Measurements from ENCODE around the gene PDZK1. TPM values are rescaled to one million over a fixed set of nuclear protein-coding genes. Genes with fewer than 3 reads are reported as not detected.

PDZK1 gene
- total RNA-seq (2021; fragmentation: NEBNext Ultra II Directional; extraction: Animal tissue kit (Norgen Biotek cat#: 25700)) (not detected in 2 replicates), polyA plus RNA-seq (2011; rRNA removed) (0.08 and 0.17 TPM in 2 replicates), polyA minus RNA-seq (2011; rRNA and poly(A)+ RNA removed) (0.32 TPM in 1 of 2 replicates, not detected in the other)
- polyA plus RNA-seq (2011; cell fraction: cytosol; rRNA removed): 0.36 TPM
- polyA plus RNA-seq (2011; cell fraction: nucleus; rRNA removed): not detected
- polyA plus RNA-seq (2012, experiment 1 of 2): 0.15 to 0.72 TPM (median 0.46 TPM) in 4 replicates
- polyA plus RNA-seq (2012, experiment 2 of 2): not detected
- 0.10 TPM for polyA plus RNA-seq (2013, experiment 1 of 2)
- polyA plus RNA-seq (2013, experiment 2 of 2): 0.18 TPM
- not detected for polyA minus RNA-seq (2011; cell fraction: cytosol; rRNA and poly(A)+ RNA removed)
- not detected for polyA minus RNA-seq (2011; cell fraction: nucleus; rRNA and poly(A)+ RNA removed)
- long read RNA-seq, experiment 1, partial matches to known transcripts: 0 of 1 reads
- long read RNA-seq, experiment 1, other reads (novel, unspliced or antisense): 1 of 1 reads
- long read RNA-seq, experiment 2, partial matches to known transcripts: 0 of 1 reads
- long read RNA-seq, experiment 2, other reads (novel, unspliced or antisense): 0 of 1 reads

DNA sequence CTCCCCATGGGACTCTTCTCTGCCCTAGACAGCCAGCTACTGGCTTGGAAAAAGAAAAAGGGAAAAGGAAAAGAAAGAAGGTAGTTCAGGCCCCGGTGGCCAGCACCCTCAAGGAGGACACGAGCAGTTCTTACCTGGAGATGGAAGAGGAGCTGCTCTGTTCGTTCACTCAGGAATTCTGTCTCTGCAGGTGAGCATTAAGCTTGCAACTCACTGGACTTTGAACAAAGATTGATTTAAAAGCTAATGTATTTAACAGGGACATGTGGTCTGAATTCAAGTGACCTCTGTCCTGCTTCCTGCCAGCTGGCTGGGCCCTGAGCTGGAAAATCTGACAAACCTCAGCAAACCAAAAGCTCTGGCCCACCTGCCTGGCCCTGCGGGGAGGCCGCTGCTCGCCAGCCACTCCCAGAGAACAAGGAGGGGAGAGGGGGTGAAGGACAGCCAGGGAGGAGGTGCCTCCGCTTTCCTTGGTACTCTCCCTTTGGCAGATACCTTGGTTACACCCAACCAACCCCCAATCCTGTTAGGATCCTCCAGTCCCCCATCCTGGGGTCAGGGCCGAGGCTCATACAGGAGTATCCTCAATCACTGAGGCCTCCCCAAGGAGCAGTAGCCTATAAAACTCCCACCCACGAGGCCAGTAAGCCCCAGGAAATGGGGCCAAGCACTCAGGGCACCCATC is at the start of gene PDZK1:
PDZK1 (minus strand) TSS at position 186 of the 685 bp plus-strand sequence. CDS start 19,347 bp downstream, outside the sequence.
- TF ChIP-seq NANOG (IDR thresholded peaks at IDR 0.05; ENCODE audit: insufficient read depth, low read depth, low read length, poor library complexity, severe bottlenecking) (no peak), FOSL1 (IDR thresholded peaks at IDR 0.05; ENCODE audit: insufficient read depth, low read depth, low read length) (no peak), RFX5 (IDR thresholded peaks at IDR 0.05; ENCODE audit: borderline replicate concordance, low read depth, low read length) (no peak), CHD2 (IDR thresholded peaks at IDR 0.05; ENCODE audit: low read length) (no peak), BCL11A (IDR thresholded peaks at IDR 0.05; ENCODE audit: low read depth in 2 of 2, low read length in 2 of 2) (no peak), POLR2A (IDR thresholded peaks at IDR 0.05; ENCODE audit: control extremely low read depth in 1 of 2, low read depth in 2 of 2, low read length in 2 of 2) (no peak), BRCA1 (IDR thresholded peaks at IDR 0.05; ENCODE audit: low read depth, low read length) (no peak)
- TF ChIP-seq, protein P1, sequence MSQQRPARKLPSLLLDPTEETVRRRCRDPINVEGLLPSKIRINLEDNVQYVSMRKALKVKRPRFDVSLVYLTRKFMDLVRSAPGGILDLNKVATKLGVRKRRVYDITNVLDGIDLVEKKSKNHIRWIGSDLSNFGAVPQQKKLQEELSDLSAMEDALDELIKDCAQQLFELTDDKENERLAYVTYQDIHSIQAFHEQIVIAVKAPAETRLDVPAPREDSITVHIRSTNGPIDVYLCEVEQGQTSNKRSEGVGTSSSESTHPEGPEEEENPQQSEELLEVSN (IDR thresholded peaks at IDR 0.05): no peak
- Histone ChIP-seq H3K4ac (replicated peaks; ENCODE audit: insufficient read length, low read depth, low read length) (no peak within 1 kb of the TSS), H4K5ac (ENCODE audit: insufficient read length, low read depth, low read length) (no peak within 1 kb of the TSS), H4K20me1 (replicated peaks in 1 of 2; ENCODE audit: control insufficient read depth in 1 of 2, insufficient read depth in 2 of 2, low read length in 2 of 2) (no peaks in the 10 kb centered on the region), H3K9me3 (ENCODE audit: insufficient read depth in 2 of 2, low read depth in 1 of 2, low read length in 1 of 2) (no peaks in the 10 kb centered on the region), H2BK20ac (ENCODE audit: low read length) (0 out of 2 replicates have a peak within 1 kb of the TSS, but pooled peaks have one; percentile 41), H3K14ac (ENCODE audit: insufficient read length) (no peak within 1 kb of the TSS), H3K4me3 (ENCODE audit: extremely low read depth in 1 of 4, insufficient read depth in 2 of 4, low read depth in 3 of 4, low read length in 4 of 4) (no peak within 1 kb of the TSS), H2BK120ac (replicated peaks; ENCODE audit: low read depth, low read length) (no peak within 1 kb of the TSS), H3K4me1 (replicated peaks in 1 of 4; ENCODE audit: control insufficient read depth in 3 of 4, insufficient read depth in 4 of 4, low read length in 3 of 4) (peaks cover 0 to 10% (median 5%) of the 10 kb centered on the region in 4 experiments; a peak in 6 of 7 replicates), H3K23me2 (ENCODE audit: low read depth, low read length) (no peaks in the 10 kb centered on the region), H3K79me2 (ENCODE audit: control insufficient read depth in 1 of 2, insufficient read depth in 2 of 2, low read length in 2 of 2) (no peaks in the 10 kb centered on the region), H2AK5ac (ENCODE audit: low read depth, low read length) (no peak within 1 kb of the TSS), H3K18ac (ENCODE audit: extremely low read depth, low read length) (no peak within 1 kb of the TSS), H3K23ac (ENCODE audit: insufficient read length) (no peak within 1 kb of the TSS), H3K27me3 (replicated peaks in 1 of 4; ENCODE audit: control insufficient read depth in 3 of 4, extremely low read depth in 1 of 4, insufficient read depth in 3 of 4, low read length in 3 of 4) (no peaks in the 10 kb centered on the region), H4K8ac (ENCODE audit: extremely low read depth, insufficient read depth, low read length) (no peak within 1 kb of the TSS; the same call in 1 of the 2 replicates), H2BK5ac (ENCODE audit: low read depth, low read length) (0 out of 2 replicates have a peak within 1 kb of the TSS, but pooled peaks have one; percentile 10), H2AFZ (ENCODE audit: low read length) (peak within 1 kb of the TSS; percentile 63), H3K4me2 (ENCODE audit: insufficient read depth in 1 of 2, low read depth in 2 of 2, low read length in 2 of 2) (no peak within 1 kb of the TSS), H3K27ac (ENCODE audit: low read depth, low read length) (no peak within 1 kb of the TSS), H4K91ac (replicated peaks; ENCODE audit: insufficient read length, low read length) (no peak within 1 kb of the TSS), H2BK12ac (ENCODE audit: low read depth, low read length) (no peak within 1 kb of the TSS), H2BK15ac (ENCODE audit: low read length) (no peak within 1 kb of the TSS), H3K36me3 (ENCODE audit: control insufficient read depth in 2 of 4, insufficient read depth in 4 of 4, low read length in 3 of 4) (no peaks in the 10 kb centered on the region), H3K9ac (replicated peaks in 1 of 4; ENCODE audit: extremely low read depth in 1 of 4, low read depth in 3 of 4, low read length in 3 of 4) (no peak within 1 kb of the TSS), H3K56ac (replicated peaks; ENCODE audit: insufficient read length, low read depth, low read length) (no peak within 1 kb of the TSS), H3K79me1 (ENCODE audit: low read depth, low read length) (no peaks in the 10 kb centered on the region)
- POLR2A ChIA-PET (ENCODE audit: partially characterized antibody): interaction anchor here (1.9 kb wide), 1 partner anchor 9 kb away, joined by 4 read pairs; no protein-coding TSS in a partner anchor
- WGBS, 2 experiments (ENCODE audit: extremely low coverage in 1 of 2, insufficient coverage in 1 of 2, insufficient read length in 1 of 2, insufficient replicate concordance in 2 of 2, low coverage in 1 of 2, low lambda C conversion rate in 2 of 2, missing lambda C conversion rate in 1 of 2): 79% methylated on average over 9 of the region's 9 CpGs; no CpG with 5 or more reads in 1 of the 2 experiments
- FAIRE-seq (no peak), DNase-seq (ENCODE audit: low read depth in 1 of 2, low spot score in 2 of 2) (no peak)
- CTCF ChIA-PET (ENCODE audit: partially characterized antibody): no interaction called here
